GM12891 (cell line): ENCODE measurements around the gene KBTBD2.
"Not testable (repeated sequence)": the region's sequence is repeated elsewhere in the genome, so short reads cannot be mapped to it uniquely, and the experiment has no call there.

Source experiments
- POLR2AphosphoS5 ChIP-seq: IDR thresholded peaks from 2 replicates; pipeline ENCODE4 v1.6.1; 2011; ENCODE audit warnings: low read depth, low read length, control low read depth
- POU2F2 ChIP-seq: IDR thresholded peaks from 2 replicates; pipeline ENCODE4 v1.6.1; 2011; ENCODE audit warnings: low read depth, mild to moderate bottlenecking, control low read depth, low read length, moderate library complexity

- TF ChIP-seq POLR2AphosphoS5, POU2F2: not testable (repeated sequence)
Measured at GRCh38 chr7:32863872-32864271, 27.7 kb downstream of the KBTBD2 start.
